NCI-H1105 treated with DMSO at 0.1 percent for 48 hours (cell line): ENCODE data around the gene SHC3.

ENCODE experiments used
- DNase-seq: peaks from one replicate; lab custom pipeline; 2025; lab: John Stamatoyannopoulos, UW

SHC3 gene

DNA sequence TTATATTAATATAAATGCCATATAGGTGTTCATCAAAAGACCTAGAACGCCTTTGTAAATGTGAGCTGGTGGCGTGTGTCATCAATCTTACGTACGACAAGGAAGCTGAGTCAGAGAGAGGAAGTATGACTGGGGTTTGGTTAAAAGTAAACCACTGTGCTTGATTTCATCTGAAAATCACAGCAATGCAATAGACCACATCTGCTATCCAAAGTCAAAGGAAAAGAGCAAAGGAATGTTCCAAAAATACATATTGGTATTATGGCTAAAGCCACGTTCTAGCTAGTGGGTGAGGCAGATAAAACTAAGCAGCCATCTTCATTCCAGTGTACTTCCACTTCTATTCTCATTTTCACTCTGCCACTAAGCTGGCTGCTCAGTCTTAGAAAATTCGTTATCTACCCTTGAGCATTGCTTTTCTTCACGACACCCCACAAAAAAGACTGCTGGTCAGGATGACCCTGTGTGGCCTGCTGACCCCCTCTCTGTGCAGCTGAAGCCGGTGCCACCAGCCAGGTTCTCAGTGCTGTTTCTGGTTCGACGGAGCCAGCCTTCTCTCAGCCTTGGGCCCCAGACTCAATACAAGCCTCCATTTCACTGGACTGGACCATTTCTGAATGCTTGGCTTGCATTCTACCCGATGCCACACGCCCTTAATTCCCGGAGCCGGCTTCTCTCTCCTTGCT, 23.8 kb downstream of the SHC3 start:
- DNase-seq = no peak

DNA sequence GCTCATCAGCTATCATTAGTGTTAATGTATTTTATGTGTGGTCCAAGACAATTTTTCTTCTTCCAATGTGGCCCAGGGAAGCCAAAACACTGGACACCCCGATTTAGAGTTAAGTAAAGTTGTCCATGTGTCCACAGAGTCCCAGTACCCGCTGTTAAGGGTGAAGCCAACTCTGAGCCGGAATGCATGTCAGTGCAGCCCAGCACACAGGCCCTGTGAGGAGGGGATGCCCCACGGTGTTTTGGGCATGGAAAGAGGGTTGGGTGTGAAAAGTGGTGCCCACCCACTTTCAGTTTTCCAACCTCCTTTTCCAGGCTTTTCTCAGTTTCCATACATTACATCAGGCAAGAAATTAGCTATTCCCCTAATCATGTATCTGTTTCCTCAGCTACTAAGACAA, 24.4 kb downstream of the SHC3 start:
- DNase-seq = no peak

DNA sequence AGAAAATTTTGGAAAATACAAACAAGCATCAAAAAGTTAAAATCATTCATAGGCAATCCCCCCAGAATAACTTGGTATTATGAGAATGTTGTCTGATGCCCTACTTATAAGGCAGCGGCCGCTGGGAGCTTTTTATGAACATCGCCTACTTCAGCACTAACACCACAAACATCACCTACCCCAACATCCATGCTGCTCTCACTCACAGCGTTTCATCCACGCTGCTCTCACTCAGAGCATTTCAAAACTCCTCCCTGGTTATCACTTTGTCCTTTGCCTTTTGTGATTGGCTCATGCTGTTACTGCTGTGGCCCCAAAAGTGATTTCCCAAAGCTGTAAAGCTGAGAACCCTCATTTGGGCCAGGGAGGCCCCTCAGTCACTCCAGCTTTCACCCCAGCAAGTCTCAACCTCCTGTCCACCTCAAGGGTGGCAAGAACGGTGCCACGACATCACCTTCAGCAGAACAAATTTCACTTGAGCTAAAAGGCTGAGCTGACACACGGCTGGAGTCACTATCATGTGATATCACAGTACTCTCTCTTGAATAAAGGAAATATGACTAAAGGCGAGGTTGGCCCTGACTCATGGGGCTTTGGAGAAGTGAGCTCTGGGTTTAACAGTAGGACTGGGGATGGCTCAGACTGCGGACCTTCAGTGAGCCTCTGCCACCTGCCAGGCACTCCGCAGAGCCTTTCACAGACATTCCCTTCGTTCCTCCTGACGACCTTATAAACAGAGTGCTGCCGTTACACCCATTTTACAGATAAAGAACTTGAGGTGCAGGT, 25.2 kb downstream of the SHC3 start:
- DNase-seq = no peak

DNA sequence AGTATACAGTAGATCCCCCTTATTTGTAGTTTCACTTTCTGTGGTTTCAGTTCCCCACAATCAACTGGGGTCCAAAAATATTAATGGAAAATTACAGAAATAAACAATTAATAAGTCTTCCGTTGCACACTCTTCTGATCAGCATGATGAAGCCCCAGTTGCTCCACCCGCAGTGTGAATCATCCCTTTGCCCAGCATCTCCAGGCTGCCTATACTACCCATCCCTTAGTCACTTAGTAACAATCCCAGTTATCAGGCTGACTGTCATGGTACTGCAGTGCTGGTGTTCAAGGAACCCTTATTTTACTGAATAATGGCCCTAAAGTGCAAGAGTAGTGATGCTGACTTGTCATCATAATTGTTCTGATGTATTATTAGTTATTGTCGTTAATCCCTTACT, 28.9 kb downstream of the SHC3 start:
- DNase-seq = no peak

DNA sequence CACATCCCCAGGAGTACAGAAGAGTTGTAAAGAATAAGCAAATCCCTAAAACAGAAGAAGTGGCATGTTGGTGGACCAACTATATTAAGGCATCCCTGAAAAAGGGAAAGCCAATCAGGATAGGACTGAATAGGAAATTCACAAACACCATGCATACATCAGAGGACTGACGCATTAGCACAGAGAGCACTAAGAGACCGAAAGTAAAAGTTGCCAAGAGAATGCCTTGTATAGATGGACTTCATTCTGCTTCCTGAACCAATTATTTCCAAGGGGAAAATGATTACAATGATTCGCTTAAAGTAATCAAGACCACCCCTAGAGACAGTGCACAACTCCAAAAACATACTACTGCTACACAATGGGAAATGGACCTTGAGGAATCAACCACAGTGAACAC, 33.5 kb downstream of the SHC3 start:
- no peak for DNase-seq

DNA sequence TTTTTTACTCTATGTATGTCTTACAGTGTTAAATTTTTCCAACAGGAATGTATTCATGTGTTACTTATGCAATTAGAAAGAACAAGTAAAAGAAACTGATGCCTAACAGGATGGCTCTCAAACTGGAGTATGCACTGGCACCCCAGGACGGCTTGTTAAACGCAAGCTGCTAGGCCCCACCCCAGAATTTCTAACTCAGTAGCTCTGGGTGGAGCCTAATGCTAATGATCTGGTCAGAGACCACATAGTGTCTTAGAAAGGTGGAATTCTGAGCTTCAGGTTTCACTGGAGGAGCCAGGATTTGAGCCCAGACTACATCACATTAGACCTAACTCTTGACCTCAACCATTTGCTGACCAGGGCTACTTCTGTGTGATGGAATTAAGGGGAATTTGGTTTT, 34.4 kb downstream of the SHC3 start:
- no peak for DNase-seq

DNA sequence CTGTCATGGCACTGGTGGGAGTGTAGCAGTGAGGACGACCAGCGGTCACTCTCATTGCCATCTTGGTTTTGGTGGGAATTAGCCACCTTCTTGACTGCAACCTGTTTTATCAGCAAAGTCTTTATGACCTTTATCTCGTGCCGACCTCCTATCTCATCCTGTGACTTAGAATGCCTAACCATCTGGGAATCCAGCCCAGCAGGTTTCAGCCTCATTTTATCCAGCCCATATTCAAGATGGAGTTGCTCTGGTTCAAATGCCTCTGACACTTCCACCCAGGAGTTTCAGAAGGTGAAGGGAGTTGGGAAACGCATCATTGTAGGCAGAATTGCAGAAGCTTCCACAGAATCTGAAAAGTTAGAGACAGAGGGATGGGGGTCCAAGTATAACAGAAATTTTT, 35.4 kb downstream of the SHC3 start:
- no peak for DNase-seq

DNA sequence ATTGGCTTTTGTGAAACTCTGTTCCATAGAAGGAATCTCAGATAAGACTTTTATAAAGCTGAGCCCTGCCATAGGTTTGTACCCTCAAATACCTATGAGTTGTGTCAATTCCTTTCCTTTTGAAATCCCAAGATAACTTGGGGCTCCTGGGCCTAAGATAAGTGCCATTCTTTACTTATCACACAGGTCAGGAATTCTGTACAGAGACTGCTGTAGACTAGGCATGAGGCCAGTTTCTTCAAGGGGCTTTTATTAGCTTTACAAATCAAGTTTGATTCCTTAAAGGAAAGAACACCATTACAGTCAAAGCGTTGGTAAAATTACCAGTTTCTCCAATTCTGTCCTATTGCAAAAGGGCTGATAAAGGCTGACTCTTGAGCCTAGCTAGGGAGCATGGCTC, 39.2 kb downstream of the SHC3 start:
- DNase-seq = no peak

DNA sequence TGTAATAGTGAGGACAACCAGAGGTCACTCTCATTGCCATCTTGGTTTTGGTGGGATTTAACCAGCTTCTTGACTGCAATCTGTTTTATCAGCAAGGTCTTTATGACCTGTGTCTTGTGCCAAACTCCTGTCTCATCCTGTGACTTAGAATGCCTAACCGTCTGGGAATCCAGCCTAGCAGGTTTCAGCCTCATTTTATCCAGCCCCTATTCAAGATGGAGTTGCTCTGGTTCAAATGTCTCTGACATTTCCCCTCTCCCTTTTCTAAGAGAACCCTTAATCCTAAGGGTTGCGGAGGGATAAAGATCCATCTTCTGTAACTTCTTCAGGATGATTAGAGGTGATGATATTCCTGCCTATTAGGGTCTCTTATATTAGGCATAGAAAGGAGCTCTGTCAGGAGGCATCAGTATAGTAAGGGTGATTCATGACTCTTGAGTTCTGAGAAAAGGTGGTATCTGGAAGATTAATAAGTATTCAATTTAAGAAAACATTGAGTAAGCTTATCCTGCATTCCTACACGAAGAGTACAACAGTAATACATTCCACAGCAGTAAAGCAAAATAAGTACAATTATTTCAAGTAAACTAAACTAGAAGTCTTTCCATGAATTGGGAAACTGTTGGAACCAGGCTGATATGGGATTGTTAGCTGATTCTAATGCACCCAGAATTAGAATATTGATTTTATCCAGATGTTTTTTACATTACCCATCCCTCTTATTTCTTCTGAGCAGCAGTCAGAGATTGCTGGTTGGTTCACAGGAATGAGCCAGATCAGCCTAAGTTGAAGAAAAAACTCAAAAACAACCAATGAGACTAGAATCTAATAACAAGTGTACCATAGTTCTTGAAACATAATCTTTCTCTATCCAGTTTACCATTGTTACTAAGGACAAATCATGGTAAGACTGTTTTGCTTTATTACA, 39.9 kb downstream of the SHC3 start:
- no peak for DNase-seq

DNA sequence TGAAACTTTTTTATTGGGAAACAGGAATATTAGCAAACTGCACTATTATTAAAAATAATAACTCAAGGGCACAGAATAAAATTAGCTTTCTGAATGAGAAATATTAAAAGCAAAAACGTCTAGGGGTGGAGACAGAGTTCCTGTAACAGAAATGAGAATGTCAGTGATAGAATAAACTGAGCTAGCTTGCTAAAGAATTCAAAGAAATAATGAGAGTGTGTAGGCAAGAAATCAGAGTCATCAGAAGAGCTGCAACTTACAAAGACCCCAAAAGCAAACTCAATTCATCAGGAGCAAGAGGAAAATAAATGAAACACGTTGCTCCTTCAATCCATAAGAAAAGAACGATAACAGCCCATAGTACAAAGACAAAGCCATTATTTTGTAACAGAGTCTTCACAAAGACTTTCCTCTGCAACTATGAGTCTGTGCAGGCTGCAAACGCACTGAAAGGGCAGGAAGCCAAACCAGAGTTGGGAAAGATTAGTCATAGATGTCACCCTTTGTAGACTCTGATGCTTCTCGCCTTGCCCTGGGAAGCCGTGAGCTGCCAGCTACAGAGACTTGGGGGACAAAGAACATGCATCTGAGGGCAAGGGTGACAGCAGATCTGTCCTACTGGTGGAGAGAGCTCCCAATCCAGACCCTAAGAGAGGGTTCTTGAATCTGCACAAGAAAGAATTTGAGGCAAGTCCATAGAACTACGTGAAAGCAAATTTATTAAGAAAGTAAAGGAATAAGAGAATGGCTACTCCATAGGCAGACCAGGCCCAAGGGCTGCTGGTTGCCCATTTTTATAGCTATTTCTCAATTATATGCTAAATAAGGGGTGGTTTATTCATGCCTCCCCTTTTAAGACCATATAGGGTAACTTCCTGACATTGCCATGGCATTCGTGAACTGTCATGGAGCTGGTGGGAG, 40.8 kb downstream of the SHC3 start:
- DNase-seq = no peak

DNA sequence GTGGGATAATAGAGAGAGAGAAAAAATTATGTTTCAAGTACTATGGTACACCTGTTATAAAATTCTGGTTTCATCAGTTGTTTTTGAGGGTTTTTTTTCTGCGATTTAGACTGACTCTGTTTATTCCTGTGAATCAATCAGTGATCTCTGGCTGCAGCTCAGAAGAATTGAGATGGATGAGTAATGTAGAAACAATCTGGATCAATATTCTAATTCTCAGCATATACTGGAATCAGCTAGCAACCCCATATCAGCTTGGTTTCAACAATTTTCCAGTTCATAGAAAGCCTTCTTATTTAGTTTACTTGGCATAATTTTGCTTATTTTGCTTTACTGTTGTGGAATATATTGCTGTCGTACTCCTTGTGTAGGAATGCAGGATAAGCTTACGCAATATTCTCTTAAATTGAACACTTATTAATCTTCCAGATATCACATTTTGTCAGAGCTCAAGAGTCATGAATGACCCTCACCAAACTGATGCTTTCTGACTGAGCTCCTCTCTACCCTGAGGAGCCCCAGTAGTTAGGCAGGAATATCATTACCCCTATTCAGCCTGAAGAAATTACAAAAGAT, 42.9 kb downstream of the SHC3 start:
- no peak for DNase-seq

DNA sequence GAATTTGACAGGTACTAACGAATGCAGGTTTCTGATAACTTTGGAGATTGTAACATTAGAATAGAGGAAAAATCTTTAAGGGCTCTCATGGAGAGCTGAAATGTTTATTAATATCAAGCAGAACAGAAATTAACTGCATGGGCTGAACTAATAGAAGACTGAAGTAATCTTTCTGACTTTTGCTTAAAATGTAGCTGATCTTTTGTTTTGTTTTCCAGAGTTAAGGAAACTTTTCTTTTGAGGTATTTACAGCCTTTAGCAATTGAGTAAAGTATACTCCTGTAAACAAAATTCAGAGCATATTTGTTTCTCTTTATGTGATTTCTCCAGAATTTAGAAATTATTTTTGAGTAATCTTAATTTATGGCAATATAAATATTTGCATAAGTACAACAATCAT, 43.9 kb downstream of the SHC3 start:
- DNase-seq = no peak

DNA sequence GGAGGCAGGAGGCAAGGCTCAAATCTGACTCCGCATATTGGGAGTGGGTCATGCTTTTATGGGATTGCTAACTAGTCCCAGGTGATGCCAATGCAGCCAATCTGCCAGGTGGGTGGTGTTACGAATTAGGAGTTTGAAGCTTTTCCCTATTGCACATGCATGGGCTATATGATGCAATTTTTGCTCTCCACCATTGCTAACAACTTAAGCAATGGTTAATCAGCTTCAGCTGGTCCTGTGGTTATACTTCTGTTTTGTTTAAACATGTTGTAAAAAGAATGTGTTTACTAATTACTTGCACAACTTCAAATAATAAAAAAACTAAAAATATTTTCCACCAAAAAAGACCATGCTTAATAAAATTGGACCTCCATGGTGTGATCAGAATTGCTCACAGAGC, 55.7 kb downstream of the SHC3 start:
- DNase-seq = no peak

DNA sequence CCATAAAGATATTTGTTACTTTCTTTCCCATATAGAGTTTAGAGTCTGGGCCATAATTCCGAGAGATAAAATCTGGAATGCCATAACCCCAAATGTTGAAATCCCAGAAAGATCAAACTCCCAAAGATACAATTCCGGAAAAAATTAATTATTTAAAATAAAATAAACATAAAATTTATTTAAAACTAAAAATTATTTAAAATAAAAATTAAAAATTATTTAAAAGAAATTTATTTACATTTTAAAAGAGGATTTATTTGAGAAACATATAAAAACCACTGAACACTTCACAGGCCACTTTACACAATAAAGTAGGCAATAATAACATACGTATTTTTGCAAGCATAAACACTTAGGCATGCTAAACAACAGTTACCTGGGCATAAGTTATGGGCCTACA, 57.9 kb downstream of the SHC3 start:
- no peak for DNase-seq

DNA sequence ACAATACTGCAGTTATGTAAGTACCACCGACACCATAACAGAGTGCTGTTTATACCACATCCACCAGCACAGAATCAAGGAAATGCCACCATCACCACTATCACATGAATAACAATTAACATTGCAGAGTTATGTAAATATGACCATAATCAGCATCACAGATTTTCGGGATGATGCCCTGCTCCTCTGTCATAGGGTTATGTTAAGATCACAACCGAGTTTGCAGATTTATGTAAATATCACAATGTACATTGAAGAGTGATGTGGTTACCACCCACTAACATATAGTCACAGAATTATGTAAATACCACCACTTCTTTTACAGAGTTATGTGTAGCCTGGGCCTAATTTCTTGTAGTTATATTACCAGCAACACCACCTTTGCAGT, 61.8 kb downstream of the SHC3 start:
- no peak for DNase-seq

DNA sequence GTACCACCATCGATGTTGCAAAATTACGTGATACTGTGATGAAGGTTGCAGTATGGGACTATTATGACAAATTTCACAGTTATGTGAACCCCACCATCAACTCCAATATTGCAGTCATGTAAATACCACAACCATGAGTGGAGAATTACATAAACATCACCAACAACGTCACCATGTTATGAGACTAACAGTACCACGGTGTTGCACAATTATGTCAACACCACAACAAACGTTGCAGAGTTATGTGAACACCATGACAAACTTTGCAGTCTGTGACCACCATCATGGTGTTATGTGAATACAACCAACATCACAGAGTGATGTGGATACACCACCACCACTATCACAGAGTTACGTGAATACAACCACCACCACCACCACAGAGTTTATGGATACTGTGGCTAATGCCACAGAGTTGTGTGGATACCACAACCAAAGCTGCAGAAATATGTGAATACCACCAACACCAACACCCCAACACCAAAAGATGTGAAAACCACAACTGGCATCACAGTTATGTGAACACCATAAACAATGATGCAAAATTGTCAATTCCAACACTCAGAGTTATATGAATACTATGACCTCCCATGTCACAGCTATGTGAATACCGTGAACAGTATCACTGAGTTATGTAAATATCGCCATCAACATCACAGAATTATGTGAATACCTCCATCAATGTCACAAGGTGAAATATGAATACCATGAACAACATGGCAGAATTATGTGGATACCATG, 62.4 kb downstream of the SHC3 start:
- no peak for DNase-seq

DNA sequence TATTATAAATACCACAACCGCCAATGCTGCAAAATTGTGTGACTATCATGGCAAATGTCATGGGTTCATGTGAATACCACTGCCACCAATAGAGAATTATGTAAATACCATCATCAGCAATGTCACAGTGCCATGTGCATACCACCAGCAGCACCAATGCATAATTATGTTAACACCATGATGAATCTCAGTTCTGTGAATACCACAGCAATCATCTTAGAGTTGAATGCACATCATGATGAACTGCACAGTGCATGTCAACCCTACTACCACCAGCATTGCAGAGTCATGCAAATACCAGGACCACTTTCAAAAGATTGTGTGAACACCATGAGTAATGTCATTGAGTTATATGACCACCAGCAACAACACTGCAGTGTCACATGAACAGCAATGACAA, 63.2 kb downstream of the SHC3 start:
- DNase-seq = no peak

DNA sequence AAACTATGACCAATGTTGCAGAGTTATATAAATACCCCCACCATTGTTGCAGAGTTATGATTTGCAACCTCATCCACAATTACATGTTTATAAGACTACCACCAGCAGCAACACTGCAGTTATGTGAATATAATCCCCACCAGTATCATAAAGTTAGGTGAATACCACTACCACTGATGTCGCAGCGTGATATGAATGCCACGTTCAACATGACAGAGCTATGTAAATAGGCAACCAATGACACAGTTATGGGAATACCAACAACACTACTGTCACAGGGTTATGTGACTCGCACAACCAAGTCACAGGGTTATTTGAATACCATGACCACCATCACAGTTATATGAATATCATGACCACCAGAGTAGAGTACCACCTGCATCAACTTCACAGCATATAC, 63.9 kb downstream of the SHC3 start:
- DNase-seq = no peak

DNA sequence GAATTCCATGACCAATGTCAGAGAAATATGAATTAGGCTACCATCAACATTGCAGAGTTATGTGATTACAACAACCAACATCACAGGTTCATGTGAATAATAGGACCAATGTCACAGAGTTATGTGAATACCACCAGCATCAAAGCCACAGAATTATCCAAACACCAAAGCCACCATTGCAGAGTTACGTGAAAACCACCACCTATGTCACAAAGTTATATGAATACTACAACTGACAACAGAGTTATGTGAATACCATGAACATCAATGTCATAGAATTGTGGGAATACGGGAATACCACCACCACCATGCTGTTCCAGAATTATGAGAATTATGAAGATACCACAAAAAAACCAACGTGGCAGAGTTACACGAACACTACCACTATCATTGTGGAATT, 64.8 kb downstream of the SHC3 start:
- no peak for DNase-seq

DNA sequence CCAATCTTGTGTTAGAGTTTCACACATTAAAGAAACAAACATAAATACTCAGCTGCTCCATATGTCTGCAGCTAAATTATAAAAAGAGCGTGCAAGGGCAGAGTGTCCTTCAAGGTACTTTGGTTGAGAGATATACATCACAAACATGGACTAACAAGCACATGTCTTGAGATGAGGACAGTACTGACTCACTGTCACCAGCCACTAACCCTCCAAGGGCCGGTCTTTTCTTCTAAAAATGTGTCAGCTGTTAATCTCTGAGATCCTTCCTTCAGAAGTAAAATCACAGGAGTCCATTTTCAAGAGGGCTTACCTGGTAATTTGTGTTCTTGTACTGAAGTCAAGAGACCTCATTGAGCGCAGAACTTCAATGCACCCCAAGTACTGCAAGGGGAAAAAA, 66.4 kb downstream of the SHC3 start:
- DNase-seq = no peak

DNA sequence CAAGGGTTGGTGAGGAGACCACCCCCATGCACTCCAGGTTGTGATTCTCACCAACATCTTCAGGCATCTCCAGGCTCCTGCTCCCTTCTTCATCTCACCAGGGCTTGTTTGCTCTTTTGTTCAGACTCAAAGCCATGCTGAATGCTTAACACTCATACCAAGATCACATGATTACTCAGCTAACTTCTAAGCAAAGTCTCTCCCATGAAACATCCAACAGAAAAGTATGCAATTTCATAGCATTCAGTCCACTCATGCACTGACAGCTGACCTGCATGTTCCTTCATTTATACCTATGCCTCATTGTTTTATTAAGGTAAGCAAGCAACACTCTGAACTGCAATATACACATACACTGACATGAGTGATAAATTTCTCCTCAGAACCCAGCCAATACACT, 69.0 kb downstream of the SHC3 start:
- DNase-seq = no peak
